DOHH2 (cell line): ENCODE data around the gene PPP1R2C.

Source experiments
- H3F3A ChIP-seq: fragments of 200-600 bp; sonication (generic), shearing (Covaris generic); 2 replicates; pipeline ENCODE4 v1.6.0; 2016; ENCODE audit warnings: antibody characterized with exemption, mild to moderate bottlenecking; ENCODE audit not compliant: control insufficient read depth, insufficient read depth
- H3K27ac ChIP-seq: fragments of 200-600 bp; sonication (generic); 2 replicates; pipeline ENCODE4 v1.5.1; 2014; ENCODE audit warnings: low read depth, mild to moderate bottlenecking, low read length, moderate library complexity
- H3K27me3 ChIP-seq: fragments of 200-600 bp; sonication (generic); 2 replicates; pipeline ENCODE4 v1.6.1; 2014; ENCODE audit warnings: mild to moderate bottlenecking, low read length, mixed read lengths; ENCODE audit not compliant: control insufficient read depth
- H3K36me3 ChIP-seq: fragments of 200-600 bp; sonication (generic); 2 replicates; pipeline ENCODE4 v1.6.1; 2014; ENCODE audit warnings: mild to moderate bottlenecking, low read length, moderate library complexity, mixed read lengths; ENCODE audit not compliant: control insufficient read depth
- H3K4me1 ChIP-seq: fragments of 200-600 bp; sonication (generic); 2 replicates; pipeline ENCODE4 v1.6.1; 2014; ENCODE audit warnings: mild to moderate bottlenecking, low read length, mixed read lengths; ENCODE audit not compliant: control insufficient read depth
- H3K4me2 ChIP-seq: fragments of 200-600 bp; sonication (generic); 2 replicates; pipeline ENCODE4 v1.6.0; 2014; ENCODE audit warnings: mild to moderate bottlenecking, low read length, moderate library complexity
- H3K4me3 ChIP-seq: fragments of 200-600 bp; sonication (generic); 2 replicates; pipeline ENCODE4 v1.5.1; 2014; ENCODE audit warnings: mild to moderate bottlenecking, low read length, mixed read lengths
- H3K79me2 ChIP-seq: fragments of 200-600 bp; sonication (generic); 2 replicates; pipeline ENCODE4 v1.6.1; 2014; ENCODE audit warnings: mild to moderate bottlenecking, low read length, mixed read lengths; ENCODE audit not compliant: control insufficient read depth
- H3K9me2 ChIP-seq: fragments of 200-600 bp; sonication (generic); replicated peaks from 2 replicates; pipeline ENCODE4 v1.6.1; 2014; ENCODE audit warnings: mild to moderate bottlenecking, low read length, mixed read lengths; ENCODE audit not compliant: control insufficient read depth
- H3K9me3 ChIP-seq: fragments of 200-600 bp; sonication (generic); 2 replicates; pipeline ENCODE4 v1.6.1; 2014; ENCODE audit warnings: antibody characterized with exemption, low read length, mixed read lengths; ENCODE audit not compliant: control insufficient read depth, insufficient read depth
- H4K20me1 ChIP-seq: fragments of 200-600 bp; sonication (generic); 2 replicates; pipeline ENCODE4 v1.6.0; 2014; ENCODE audit warnings: low read depth, mild to moderate bottlenecking, antibody characterized with exemption, low read length, moderate library complexity; ENCODE audit not compliant: control insufficient read depth, insufficient read depth
- CTCF ChIP-seq: fragments of 200-600 bp; sonication (generic); IDR thresholded peaks from one replicate; pipeline ENCODE4 v1.5.1; 2014; ENCODE audit warnings: antibody characterized with exemption, mild to moderate bottlenecking, low read depth, low read length; ENCODE audit not compliant: poor library complexity, severe bottlenecking
- EZH2phosphoT487 ChIP-seq: fragments of 200-600 bp; sonication (generic); IDR thresholded peaks from 2 replicates; pipeline ENCODE4 v1.6.1; 2017; ENCODE audit warnings: borderline replicate concordance, mild to moderate bottlenecking, antibody characterized with exemption, low read length, moderate library complexity, mixed read lengths

PPP1R2C gene

GRCh38 chrX:42778096-42778495 lies at the start of gene PPP1R2C:
Gene PPP1R2C, minus strand, starts transcription at chrX:42778163. Its CDS starts 84 bp downstream, at chrX:42778079.
- Histone ChIP-seq H3K27ac (no peak within 1 kb of the TSS), H3K9me3 (no peaks in the 10 kb centered on the region), H3K9me2 (no peaks in the 10 kb centered on the region), H3K4me3 (no peak within 1 kb of the TSS), H3K79me2 (no peaks in the 10 kb centered on the region), H3K36me3 (no peaks in the 10 kb centered on the region), H3K4me1 (peaks cover 24% of the 10 kb centered on the region), H3K27me3 (no peaks in the 10 kb centered on the region), H4K20me1 (no peaks in the 10 kb centered on the region), H3K4me2 (no peak within 1 kb of the TSS), H3F3A (no peaks in the 10 kb centered on the region)
- TF ChIP-seq EZH2phosphoT487: no peak
- no peak for TF ChIP-seq CTCF

GRCh38 chrX:42825201-42825600 lies 47.2 kb upstream of the PPP1R2C start:
- Histone ChIP-seq H3K4me1 (no peaks in the 10 kb centered on the region), H3K36me3 (no peaks in the 10 kb centered on the region), H3K4me2 (no peak overlapping the region), H3K27me3 (no peaks in the 10 kb centered on the region), H3K27ac (no peak overlapping the region), H4K20me1 (no peaks in the 10 kb centered on the region), H3K9me3 (no peaks in the 10 kb centered on the region; the same call in 1 of the 2 replicates), H3K4me3 (no peak overlapping the region), H3K9me2 (no peaks in the 10 kb centered on the region), H3F3A (no peaks in the 10 kb centered on the region), H3K79me2 (no peaks in the 10 kb centered on the region)
- no peak for TF ChIP-seq EZH2phosphoT487
- no peak for TF ChIP-seq CTCF

- Histone ChIP-seq H3K27me3 (no peaks in the 10 kb centered on the region), H3K9me3 (no peaks in the 10 kb centered on the region; the same call in 1 of the 2 replicates), H3K4me1 (no peaks in the 10 kb centered on the region), H3F3A (no peaks in the 10 kb centered on the region), H3K79me2 (no peaks in the 10 kb centered on the region), H4K20me1 (no peaks in the 10 kb centered on the region), H3K4me2 (no peak overlapping the region), H3K27ac (no peak overlapping the region), H3K36me3 (no peaks in the 10 kb centered on the region), H3K9me2 (no peaks in the 10 kb centered on the region), H3K4me3 (no peak overlapping the region)
- TF ChIP-seq CTCF (no peak), EZH2phosphoT487 (no peak)
Observed at GRCh38 chrX:42824541-42824940, 46.6 kb upstream of the PPP1R2C start.
